GM04503 (cell line): ENCODE data around the gene RPH3AL.
"Not testable (repeated sequence)": the region's sequence is repeated elsewhere in the genome, so short reads cannot be mapped to it uniquely, and the experiment has no call there.

ENCODE experiments used
- DNase-seq: peaks from one replicate; pipeline ENCODE4 v3.0.0-alpha.2; 2012; ENCODE audit warnings: low read depth

Gene RPH3AL

DNA sequence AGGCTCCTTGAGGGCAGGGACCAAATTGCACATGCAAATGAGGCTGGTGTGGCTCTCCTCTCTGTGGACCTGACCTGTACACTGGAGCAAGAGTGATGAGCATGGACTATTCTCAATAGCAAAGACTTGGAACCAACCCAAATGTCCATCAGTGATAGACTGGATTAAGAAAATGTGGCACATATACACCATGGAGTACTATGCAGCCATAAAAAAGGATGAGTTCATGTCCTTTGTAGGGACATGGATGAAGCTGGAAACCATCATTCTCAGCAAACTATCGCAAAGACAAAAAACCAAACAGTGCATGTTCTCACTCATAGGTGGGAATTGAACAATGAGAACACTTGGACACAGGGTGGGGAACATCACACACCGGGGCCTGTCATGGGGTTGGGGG lies 128.0 kb downstream of the RPH3AL start:
- DNase-seq: not testable (repeated sequence)

DNA sequence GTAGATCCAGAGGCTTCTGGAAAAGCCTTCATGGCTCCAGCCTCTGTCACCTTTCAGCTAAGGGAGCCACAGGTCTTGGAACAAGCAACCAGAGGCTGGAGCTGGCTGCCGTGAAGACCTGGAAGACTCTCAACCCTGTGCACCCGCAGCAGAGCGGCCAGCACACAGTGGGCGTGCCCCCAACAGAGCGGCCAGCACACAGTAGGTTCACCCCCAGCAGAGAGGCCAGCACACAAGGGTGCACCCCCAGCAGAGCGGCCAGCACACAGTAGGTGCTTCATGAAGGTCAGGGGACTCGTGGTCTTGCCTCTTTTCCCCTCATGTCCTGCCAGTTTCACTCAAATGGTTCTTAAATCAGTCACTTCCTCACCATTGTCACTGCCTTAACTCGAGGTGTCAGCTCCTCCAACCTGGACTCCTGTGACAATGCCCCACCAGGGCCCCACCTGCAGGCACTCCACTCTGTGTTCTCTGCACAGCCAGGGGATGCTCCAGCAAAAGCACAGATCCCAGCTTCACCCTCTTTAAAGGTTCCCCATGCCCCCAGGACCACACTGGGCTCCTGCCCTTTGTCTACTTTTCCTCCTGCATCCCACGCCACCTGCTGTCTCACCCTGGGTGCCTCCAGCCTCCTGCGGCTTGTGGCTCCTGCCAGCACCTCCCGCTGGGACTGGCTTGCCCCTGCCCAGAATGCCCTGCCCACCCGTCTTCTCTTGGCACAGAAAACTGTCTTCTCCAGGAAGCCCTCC lies 128.7 kb downstream of the RPH3AL start:
- no peak for DNase-seq

DNA sequence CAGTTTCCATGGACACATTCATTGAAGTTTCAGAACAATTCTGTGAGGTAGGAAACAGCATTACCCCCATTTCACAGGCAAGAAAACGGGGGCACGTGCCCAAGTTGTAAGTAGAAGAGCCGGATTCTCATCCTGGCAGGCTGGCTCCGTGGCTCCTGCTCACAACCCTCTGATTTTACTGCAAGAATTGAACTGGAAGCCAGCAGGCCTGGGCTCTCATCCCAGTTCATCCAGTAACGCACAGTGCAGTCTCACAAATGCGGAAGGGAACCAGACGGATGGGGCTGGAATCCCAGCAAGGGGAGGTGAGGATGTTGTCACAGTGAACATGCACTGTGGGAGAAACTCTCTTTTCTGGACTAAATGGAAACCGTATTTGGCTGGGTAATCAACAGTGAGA lies 130.4 kb downstream of the RPH3AL start:
- no peak for DNase-seq

- DNase-seq: no peak
Observed at GRCh38 chr17:219696-220095, 132.9 kb downstream of the RPH3AL start.

DNA sequence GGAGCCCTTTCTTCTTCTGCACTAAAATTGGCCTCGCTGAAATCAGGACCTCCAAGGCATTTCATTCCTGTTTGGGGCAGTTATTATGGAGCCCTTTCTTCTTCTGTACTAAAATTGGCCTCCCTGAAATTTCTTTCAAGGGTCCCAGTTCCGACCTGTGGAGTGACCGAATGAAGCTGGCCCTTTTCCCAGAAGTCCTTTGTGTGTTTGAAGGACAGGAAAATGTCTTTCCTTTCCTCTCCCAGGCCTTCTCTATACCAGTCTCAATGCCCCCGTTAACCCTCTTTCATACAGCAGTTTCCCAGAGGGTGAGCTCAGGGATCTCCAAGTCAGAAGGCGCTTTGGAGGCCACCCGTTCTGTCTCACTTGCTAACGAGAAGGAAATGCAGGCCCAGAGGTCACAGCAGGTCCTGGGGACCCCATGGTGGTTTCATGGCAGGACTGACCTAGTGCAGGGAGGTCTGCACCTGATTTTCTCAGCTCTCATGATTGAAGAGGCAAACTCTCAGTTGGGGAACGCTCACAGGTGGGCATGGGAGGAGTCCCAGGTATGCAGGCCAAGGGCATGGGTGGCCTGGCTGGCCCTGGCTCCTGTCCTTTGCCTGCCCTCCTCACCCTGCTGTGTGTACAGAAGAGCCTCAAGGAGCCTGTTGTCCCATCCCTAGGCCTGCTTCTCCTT lies 134.0 kb downstream of the RPH3AL start:
- DNase-seq: no peak

DNA sequence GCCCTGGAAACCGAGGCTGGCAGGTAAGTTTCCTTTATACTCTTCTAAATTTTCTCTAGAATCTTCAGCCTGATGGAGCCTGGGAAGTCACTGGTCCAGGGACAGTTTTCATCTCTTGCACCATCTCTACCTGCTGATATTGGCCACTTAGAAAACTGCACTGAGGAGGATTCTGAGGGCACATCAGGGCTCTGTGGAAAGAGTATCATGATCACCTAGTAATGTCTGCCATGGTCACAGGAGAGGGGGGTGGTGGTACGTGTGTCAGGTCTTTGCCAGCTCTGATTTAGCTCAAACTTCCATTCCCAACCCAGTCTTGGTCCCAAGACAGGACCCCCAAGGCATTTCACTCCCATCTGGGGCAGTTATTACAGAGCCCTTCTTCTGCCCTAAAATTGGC lies 136.0 kb downstream of the RPH3AL start:
- DNase-seq: no peak

- not testable (repeated sequence) for DNase-seq
Observed at GRCh38 chr17:215563-216478, 136.8 kb downstream of the RPH3AL start.

DNA sequence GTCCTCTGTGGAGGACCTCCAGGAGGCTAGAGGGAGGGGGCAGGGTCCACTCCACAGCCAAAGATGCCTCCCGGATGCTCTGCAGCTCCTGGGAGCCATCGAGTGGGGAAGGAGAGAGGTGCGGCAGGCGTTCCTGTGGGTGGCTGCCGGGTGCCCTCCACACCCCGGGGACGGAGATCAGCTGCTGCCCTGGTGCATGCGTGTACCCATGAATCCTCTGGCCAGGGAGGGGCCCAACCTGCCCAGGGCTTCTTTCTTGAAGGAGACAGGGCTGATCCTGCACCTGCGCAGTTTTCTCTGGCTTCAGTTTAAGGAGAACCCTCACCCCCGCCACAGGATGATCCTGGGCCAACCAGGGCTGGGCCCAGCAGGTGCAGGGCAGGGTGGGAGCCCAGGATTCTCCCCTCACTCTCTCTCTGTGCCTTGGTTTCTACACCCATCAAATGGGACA lies 137.7 kb downstream of the RPH3AL start:
- no peak for DNase-seq

- DNase-seq: no peak
Observed at GRCh38 chr17:213286-214105, 139.1 kb downstream of the RPH3AL start.

DNA sequence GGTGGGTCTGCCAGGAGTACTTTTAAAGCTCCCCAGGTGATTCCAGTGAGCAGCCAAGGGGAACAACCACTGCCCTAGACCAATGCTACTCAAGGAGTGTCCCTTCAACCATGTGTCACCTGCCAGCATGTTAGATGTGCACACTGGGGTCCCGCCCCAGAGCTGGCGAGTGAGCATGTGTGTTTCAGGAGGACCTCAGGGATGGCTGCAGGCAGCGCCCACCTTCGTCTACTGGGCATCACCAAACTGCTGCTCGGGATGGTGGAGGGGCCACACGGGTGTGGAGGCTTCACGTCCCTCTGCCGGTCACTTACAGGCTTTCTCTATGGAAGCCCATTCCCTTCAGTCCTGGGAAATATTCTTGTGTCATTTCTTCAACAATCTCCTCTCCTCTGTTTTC lies 142.2 kb downstream of the RPH3AL start:
- no peak for DNase-seq

DNA sequence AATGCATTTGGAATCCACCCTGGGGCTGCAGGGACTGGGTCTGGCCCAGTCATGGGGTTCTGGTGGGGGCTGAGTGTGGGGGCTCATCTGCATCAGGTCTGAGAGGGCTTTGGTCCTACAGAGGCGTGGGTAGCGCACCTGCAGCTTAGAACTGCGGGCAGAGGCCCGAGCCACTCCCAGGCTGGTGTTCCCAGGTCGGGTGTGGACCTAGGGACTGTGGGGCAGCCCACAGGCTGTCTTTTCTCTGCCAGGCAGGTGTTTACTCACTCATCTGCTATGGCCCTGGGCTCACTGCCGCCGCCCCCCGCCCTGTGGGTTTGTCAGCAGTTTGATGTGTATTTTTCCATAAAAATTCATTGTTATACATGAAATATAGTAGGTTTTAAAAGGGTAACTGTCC lies 144.2 kb downstream of the RPH3AL start:
- no peak for DNase-seq

- DNase-seq: no peak
Observed at GRCh38 chr17:207775-208174, 144.8 kb downstream of the RPH3AL start.

DNA sequence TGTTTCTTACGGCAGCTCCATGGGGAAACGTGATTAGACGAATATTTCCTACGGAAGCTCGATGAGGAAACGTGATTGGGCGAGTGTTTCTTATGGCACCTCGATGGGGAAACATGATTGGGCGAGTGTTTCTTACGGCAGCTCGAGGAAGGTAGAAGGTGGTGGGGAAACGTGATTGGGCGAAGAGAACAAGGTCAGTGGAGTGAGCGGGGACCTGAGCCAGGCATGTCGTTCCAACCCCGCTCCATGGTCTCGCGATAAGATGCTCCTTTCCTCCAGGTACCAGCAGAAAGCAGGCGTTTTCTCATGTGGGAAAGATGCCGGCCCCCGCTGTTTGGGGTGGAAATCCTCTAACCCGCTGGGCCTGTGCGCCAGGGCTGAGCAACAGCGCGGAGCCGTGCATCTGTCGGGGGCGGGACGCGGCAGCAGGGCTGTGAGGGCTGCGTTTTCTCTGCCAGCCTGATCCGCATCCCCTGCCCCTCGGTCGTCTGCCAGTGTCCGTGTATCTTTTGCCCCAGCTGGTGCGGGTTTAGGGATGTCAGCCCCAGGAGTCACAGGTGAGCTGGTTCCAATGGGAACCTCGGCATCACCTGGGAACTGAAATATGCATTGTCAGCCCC lies 145.6 kb downstream of the RPH3AL start:
- no peak for DNase-seq

- not testable (repeated sequence) for DNase-seq
Observed at GRCh38 chr17:206484-206883, 146.1 kb downstream of the RPH3AL start.

GRCh38 chr17:205817-206216 lies 146.8 kb downstream of the RPH3AL start:
- DNase-seq: no peak

DNA sequence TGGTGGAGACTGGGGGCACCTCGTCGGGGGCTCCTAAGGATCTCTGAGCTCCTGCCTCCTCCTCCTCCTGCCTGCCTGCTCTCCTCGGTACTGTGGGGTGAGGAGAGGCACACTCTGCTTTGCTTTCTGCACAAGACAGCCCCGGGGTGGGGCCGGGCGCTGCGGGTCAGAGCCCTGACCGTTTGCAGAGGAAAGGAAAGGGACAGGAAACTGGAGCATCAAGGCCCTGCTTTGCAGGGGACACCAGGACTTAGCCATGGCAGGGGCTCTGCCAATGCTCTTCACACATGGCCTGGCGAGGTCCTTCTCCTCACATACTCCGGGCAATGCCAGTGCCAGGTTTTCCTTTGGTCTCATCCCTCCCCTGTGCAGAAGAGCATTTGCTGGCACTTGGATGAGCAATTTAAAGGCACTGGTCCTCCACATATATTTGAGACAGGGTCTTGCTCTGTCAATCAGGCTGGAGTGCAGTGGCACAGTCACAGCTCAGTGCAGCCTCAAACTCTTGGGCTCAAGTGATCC lies 147.4 kb downstream of the RPH3AL start:
- DNase-seq: no peak

DNA sequence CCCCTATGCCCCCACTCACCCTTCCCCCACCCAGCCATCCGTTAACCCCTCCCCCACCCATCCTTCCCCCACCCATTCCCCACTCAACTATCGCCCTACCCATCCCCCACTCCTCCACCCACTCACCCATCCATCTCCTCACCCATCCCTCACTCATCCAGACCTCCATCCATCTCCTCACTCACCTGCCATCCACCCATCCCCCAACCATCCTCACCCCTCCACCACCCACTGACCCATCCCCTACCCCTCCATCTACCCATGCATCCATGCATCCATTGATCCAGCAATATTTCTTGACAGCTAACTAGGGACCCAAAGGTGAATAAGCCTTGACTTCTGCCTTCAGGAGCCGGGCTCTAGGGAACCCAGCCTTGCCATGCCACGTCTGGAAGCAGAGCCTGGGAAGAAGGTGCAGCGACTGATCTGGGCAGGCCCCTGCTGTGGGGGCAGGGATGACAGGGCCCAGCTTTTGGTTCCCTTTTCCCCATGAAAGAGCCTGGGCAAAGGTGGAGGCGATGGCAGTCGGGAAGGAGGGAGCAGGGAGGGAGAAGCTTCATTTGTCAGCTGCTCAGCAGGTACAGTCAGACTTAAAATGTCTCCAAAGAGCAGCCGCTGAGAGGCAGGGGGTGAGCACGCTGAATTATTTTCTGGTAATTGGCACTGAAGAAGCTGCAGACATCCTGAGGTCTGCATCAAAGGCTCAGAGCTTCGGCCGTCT lies 148.0 kb downstream of the RPH3AL start:
- no peak for DNase-seq

DNA sequence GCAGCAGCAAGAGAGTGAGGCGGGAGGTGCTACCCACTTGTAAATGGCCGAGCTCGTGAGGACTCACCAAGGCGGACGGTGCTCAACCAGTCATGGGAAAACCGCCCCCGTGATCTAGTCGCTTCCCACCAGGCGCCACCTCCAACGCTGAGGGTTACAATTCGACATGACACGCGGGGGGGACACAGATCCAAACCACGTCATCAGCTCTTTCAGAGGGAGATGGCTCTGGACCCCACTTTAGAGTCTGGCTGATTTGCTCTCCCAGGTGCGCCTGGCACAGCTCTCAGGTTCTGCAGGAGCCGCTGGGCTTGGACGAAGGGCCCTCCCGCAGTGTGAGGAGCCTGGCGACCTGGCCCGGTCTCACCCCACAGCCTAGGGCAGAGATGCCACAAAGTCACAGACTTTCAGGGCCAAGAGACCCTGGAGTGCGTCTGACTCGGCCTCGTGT lies 150.1 kb downstream of the RPH3AL start:
- no peak for DNase-seq

GRCh38 chr17:201736-202135 lies 150.9 kb downstream of the RPH3AL start:
- not testable (repeated sequence) for DNase-seq

GRCh38 chr17:201257-201656 lies 151.3 kb downstream of the RPH3AL start:
- DNase-seq: not testable (repeated sequence)
